ENCODE measurements around the gene HS3ST5. TPM values are rescaled to one million over a fixed set of nuclear protein-coding genes. Genes with fewer than 3 reads are reported as not detected.

HS3ST5 gene
- total and polyA plus RNA-seq, 2 experiments from 2014 or later, result 2.8 to 3.5 TPM

DNA sequence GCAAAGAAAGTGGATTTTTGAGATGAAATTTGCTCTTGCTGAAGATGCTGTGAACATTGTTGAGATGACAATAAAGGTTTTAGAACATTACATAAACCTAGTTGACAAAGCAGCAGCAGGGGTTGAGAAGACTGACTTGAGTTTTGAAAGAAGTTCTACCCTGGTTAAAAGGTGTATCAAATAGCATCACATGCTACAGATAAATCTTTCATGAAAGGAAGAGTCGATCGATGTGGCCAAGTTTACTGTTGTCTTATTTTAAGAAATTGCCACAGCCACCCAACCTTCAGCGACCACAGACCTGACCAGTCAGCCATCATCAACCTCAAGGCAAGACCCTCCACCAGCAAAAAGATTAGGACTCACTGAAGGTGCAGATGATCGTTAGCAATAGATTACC lies 155.3 kb downstream of the HS3ST5 start:
- ATAC-seq, result no peak
- H3K4me3 ChIP-seq, result no peak overlapping the region
- no peak overlapping the region for H3K27ac ChIP-seq (ENCODE audit: low read depth)
- peaks cover 12% of the 10 kb centered on the region; the same call in 1 of the 2 replicates for H3K9me2 ChIP-seq (ENCODE audit: insufficient read depth)
- H3K4me1 ChIP-seq (ENCODE audit: insufficient read depth), result peaks cover 13% of the 10 kb centered on the region
- no peaks in the 10 kb centered on the region for H3K79me2 ChIP-seq (replicated peaks; ENCODE audit: insufficient read depth)
- Mint-ChIP-seq H3K27ac (no peak overlapping the region), H3K27me3 (ENCODE audit: insufficient read depth, low read depth, poor library complexity) (peaks cover 2% of the 10 kb centered on the region), H3K36me3 (ENCODE audit: low read depth) (no peaks in the 10 kb centered on the region; the same call in 2 of the 3 replicates), H3K4me3 (no peak overlapping the region), H3K9me3 (no peaks in the 10 kb centered on the region), H3K4me1 (peaks cover 14% of the 10 kb centered on the region; the same call in 2 of the 3 replicates)
- DNase-seq (ENCODE audit: low spot score), result no peak
- no peak overlapping the region for H2AFZ ChIP-seq
- H4K20me1 ChIP-seq (replicated peaks; ENCODE audit: insufficient read depth), result no peaks in the 10 kb centered on the region
- TF ChIP-seq EZH2 (IDR thresholded peaks at IDR 0.05; ENCODE audit: low read depth, unreplicated experiment), result no peak
- TF ChIP-seq ETS1 (IDR thresholded peaks at IDR 0.05), result no peak
- TF ChIP-seq, protein P1, sequence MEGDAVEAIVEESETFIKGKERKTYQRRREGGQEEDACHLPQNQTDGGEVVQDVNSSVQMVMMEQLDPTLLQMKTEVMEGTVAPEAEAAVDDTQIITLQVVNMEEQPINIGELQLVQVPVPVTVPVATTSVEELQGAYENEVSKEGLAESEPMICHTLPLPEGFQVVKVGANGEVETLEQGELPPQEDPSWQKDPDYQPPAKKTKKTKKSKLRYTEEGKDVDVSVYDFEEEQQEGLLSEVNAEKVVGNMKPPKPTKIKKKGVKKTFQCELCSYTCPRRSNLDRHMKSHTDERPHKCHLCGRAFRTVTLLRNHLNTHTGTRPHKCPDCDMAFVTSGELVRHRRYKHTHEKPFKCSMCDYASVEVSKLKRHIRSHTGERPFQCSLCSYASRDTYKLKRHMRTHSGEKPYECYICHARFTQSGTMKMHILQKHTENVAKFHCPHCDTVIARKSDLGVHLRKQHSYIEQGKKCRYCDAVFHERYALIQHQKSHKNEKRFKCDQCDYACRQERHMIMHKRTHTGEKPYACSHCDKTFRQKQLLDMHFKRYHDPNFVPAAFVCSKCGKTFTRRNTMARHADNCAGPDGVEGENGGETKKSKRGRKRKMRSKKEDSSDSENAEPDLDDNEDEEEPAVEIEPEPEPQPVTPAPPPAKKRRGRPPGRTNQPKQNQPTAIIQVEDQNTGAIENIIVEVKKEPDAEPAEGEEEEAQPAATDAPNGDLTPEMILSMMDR (conservative IDR thresholded peaks at IDR 0.05; ENCODE audit: low read depth in 2 of 2), result no peak
- TF ChIP-seq POLR2AphosphoS5 (IDR thresholded peaks at IDR 0.05; ENCODE audit: low read depth), result no peak
- no peak for TF ChIP-seq NANOG (IDR thresholded peaks at IDR 0.05; ENCODE audit: borderline replicate concordance)
- no peaks in the 10 kb centered on the region for H3K36me3 ChIP-seq (ENCODE audit: insufficient read depth)
- H3K4me2 ChIP-seq, result no peak overlapping the region
- H3F3A ChIP-seq (replicated peaks; ENCODE audit: low read depth), result no peaks in the 10 kb centered on the region
- H3K27me3 ChIP-seq (ENCODE audit: insufficient read depth), result no peaks in the 10 kb centered on the region

- Mint-ChIP-seq H3K4me3 (no peak overlapping the region), H3K27me3 (ENCODE audit: insufficient read depth, low read depth, poor library complexity) (peaks cover 5% of the 10 kb centered on the region), H3K36me3 (ENCODE audit: low read depth) (no peaks in the 10 kb centered on the region; the same call in 2 of the 3 replicates), H3K9me3 (no peaks in the 10 kb centered on the region), H3K4me1 (peaks cover 21% of the 10 kb centered on the region), H3K27ac (no peak overlapping the region)
- no peak overlapping the region for H3K27ac ChIP-seq (ENCODE audit: low read depth)
- no peaks in the 10 kb centered on the region for H4K20me1 ChIP-seq (replicated peaks; ENCODE audit: insufficient read depth)
- DNase-seq (ENCODE audit: low spot score) (no peak), ATAC-seq (no peak)
- peaks cover 4% of the 10 kb centered on the region; the same call in 1 of the 2 replicates for H3K9me2 ChIP-seq (ENCODE audit: insufficient read depth)
- no peaks in the 10 kb centered on the region for H3K79me2 ChIP-seq (replicated peaks; ENCODE audit: insufficient read depth)
- no peak overlapping the region for H3K4me3 ChIP-seq
- H3K4me2 ChIP-seq, result no peak overlapping the region
- H3K36me3 ChIP-seq (ENCODE audit: insufficient read depth), result no peaks in the 10 kb centered on the region
- no peak overlapping the region for H2AFZ ChIP-seq
- H3F3A ChIP-seq (replicated peaks; ENCODE audit: low read depth), result no peaks in the 10 kb centered on the region
- peaks cover 19% of the 10 kb centered on the region for H3K4me1 ChIP-seq (ENCODE audit: insufficient read depth)
- H3K27me3 ChIP-seq (ENCODE audit: insufficient read depth), result no peaks in the 10 kb centered on the region
- TF ChIP-seq EZH2phosphoT487 (IDR thresholded peaks at IDR 0.05; ENCODE audit: unreplicated experiment) (no peak), POLR2AphosphoS5 (IDR thresholded peaks at IDR 0.05; ENCODE audit: low read depth) (no peak), REST (IDR thresholded peaks at IDR 0.05; ENCODE audit: unreplicated experiment) (no peak), ZNF114 (CRISPR knock-in tag; IDR thresholded peaks at IDR 0.05) (no peak), ZNF331 (CRISPR knock-in tag; IDR thresholded peaks at IDR 0.05; ENCODE audit: low read depth) (no peak), ETS1 (IDR thresholded peaks at IDR 0.05) (no peak), STAT1 (IDR thresholded peaks at IDR 0.05; ENCODE audit: unreplicated experiment) (no peak), CREB1 (CRISPR knock-in tag; IDR thresholded peaks at IDR 0.05; ENCODE audit: low read depth) (no peak)
Observed at GRCh38 chr6:114181664-114182063, 161.2 kb downstream of the HS3ST5 start.

All from GM23338 (cell line).